Activated B cell treated with CpG ODN at 0.5 μM for 24 hours (primary cell): Measurements from ENCODE around the gene MACROD2. TPM values are rescaled to one million over a fixed set of nuclear protein-coding genes. Genes with fewer than 3 reads are reported as not detected.

ENCODE experiments used
- ATAC-seq: fragments of 200-7000 bp; cut with Tn5 transposase; one replicate; pipeline ENCODE4 v1.10.0; 2021; ENCODE audit warnings: low read depth, mild to moderate bottlenecking, moderate library complexity
- CTCF ChIA-PET: fragments of 350-600 bp; sonication (Branson Sonifier 250); formaldehyde crosslinking; loops from one replicate; lab custom pipeline; 2021; ENCODE audit warnings: antibody characterized with exemption; lab: Charles Lee
- POLR2A ChIA-PET: fragments of 350-600 bp; sonication (Branson Sonifier 250); formaldehyde crosslinking; loops from one replicate; lab custom pipeline; 2021; ENCODE audit warnings: antibody characterized with exemption; lab: Charles Lee
- DNase-seq: peaks from one replicate; pipeline ENCODE4 v3.0.0; 2022
- H3K27ac Mint-ChIP-seq: one replicate; pipeline ENCODE4 v1.8.0; 2020; ENCODE audit warnings: mixed read lengths
- H3K27me3 Mint-ChIP-seq: one replicate; pipeline ENCODE4 v1.8.0; 2021; ENCODE audit warnings: mixed read lengths
- H3K36me3 Mint-ChIP-seq: one replicate; pipeline ENCODE4 v1.8.0; 2021; ENCODE audit warnings: low read depth, mixed read lengths
- H3K4me1 Mint-ChIP-seq: one replicate; pipeline ENCODE4 v1.8.0; 2021; ENCODE audit warnings: mixed read lengths
- H3K4me3 Mint-ChIP-seq: one replicate; pipeline ENCODE4 v1.8.0; 2020; ENCODE audit warnings: mild to moderate bottlenecking, mixed read lengths
- H3K9me3 Mint-ChIP-seq: one replicate; pipeline ENCODE4 v1.8.0; 2020; ENCODE audit warnings: mixed read lengths
- intact Hi-C: fragments of 100-400 bp; cut with micrococcal nuclease; formaldehyde crosslinking; loops from one replicate; pipeline ENCODE4 v1.15.1; 2024
- total RNA-seq: library from RNA; stranded (reverse); gene quantifications from 2 replicates; pipeline ENCODE4 v1.2.3, GENCODE V29; 2022
- TF ChIP-seq, protein P1 (sequence below): fragments of 200-600 bp; IDR thresholded peaks from one replicate; pipeline ENCODE4 v1.8.0; 2022; ENCODE audit warnings: antibody characterized with exemption, mild to moderate bottlenecking

The MACROD2 gene
- total RNA-seq, 1 donor from 2014 or later = 55.1 TPM

DNA sequence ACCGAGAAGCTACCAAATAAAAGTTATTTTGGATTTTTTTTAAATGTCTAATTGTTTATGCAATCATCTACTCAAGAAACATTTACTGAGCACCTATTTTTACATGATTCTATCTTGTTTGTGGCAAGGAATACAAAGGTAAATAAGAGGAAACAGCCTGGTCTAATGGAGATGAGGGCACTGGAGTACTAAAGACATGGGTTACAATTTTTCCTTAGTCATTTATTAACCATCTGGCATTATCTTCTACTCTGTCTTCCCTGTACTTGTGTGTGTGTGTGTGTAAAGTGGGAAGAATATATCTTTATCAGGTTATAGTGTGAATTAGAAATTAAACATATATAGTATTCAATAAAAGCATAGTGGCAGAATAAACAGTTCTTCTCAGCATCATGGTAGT, 797.6 kb downstream of the MACROD2 start:
- intact Hi-C loops = no loop called here
- H3K27ac Mint-ChIP-seq = no peak overlapping the region
- no peak overlapping the region for H3K4me3 Mint-ChIP-seq
- no peak for DNase-seq
- no peaks in the 10 kb centered on the region for H3K36me3 Mint-ChIP-seq
- ATAC-seq = no peak
- CTCF ChIA-PET = no interaction called here
- TF ChIP-seq, protein P1, sequence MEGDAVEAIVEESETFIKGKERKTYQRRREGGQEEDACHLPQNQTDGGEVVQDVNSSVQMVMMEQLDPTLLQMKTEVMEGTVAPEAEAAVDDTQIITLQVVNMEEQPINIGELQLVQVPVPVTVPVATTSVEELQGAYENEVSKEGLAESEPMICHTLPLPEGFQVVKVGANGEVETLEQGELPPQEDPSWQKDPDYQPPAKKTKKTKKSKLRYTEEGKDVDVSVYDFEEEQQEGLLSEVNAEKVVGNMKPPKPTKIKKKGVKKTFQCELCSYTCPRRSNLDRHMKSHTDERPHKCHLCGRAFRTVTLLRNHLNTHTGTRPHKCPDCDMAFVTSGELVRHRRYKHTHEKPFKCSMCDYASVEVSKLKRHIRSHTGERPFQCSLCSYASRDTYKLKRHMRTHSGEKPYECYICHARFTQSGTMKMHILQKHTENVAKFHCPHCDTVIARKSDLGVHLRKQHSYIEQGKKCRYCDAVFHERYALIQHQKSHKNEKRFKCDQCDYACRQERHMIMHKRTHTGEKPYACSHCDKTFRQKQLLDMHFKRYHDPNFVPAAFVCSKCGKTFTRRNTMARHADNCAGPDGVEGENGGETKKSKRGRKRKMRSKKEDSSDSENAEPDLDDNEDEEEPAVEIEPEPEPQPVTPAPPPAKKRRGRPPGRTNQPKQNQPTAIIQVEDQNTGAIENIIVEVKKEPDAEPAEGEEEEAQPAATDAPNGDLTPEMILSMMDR = no peak
- peaks cover 2% of the 10 kb centered on the region for H3K27me3 Mint-ChIP-seq
- POLR2A ChIA-PET = no interaction called here
- H3K4me1 Mint-ChIP-seq = no peaks in the 10 kb centered on the region
- H3K9me3 Mint-ChIP-seq = no peaks in the 10 kb centered on the region

DNA sequence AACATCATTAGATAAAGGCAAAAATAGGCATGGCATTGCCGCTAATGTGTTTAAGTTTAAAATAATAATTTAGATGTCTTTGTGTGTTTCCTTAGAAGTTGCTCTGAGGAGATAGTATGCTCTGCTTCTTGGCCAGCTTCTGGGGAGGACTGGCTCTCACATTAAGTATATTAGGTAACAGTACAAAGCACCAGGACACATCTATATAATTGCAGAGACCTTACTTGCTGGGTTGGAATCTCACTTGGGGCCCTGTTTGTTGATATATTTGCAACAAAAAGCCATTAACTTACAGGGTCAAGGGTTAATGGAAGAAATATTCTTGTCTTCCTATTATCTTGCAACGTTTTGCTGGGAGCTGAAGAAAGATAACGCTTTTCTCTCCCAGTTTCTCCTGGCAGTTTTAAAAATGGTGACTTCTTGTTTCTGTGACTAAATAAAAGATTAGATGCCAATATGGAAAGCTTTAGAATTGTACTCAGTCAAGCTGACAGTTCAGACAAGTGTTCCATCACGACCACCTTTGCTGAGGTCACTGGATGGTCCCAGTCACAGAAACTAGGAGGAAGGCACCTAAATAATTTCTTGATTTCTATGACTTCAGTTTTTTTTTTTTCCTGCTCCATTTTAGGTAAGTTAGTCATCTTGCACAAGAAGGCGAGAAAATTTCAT, 804.4 kb downstream of the MACROD2 start:
- CTCF ChIA-PET = no interaction called here
- ATAC-seq (no peak), DNase-seq (no peak)
- Mint-ChIP-seq H3K9me3 (no peaks in the 10 kb centered on the region), H3K4me1 (no peaks in the 10 kb centered on the region), H3K27me3 (peaks cover 7% of the 10 kb centered on the region), H3K36me3 (no peaks in the 10 kb centered on the region), H3K27ac (no peak overlapping the region), H3K4me3 (no peak overlapping the region)
- intact Hi-C loops = no loop called here
- POLR2A ChIA-PET = no interaction called here
- TF ChIP-seq, protein P1 = no peak

DNA sequence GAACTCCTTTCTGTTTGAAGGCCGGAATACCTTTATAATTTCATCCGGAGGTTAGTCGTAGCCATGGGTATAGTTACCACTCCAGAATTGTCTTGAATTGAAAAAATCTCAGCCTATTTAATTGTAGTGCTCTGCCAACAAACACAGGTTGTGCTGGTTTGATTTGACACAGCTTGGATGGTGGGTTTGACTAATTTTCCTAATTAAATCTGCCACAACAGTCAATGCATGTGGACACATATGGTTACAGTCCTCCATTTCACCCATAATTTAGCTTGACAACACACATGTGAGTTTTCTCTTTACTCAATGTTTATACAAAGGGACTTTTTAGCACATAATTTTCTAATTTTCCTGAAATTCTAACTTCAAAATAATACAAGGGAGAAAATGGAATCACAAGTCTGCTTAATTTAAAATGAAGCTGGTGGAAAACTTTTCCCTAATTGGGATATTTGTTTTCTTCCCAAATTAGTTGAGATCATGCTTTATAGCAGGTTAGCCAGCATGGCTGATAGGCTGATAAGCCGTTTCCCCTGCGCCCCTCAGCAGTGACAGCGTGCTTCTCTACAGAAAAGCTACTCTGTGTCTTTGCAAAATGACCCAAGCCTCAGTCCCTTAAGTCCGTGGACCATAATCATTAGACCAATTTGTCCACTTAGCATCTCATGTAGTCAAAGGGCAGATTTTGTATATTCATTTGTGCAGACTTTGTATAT, 805.5 kb downstream of the MACROD2 start:
- H3K9me3 Mint-ChIP-seq = no peaks in the 10 kb centered on the region
- ATAC-seq = no peak
- H3K4me1 Mint-ChIP-seq = no peaks in the 10 kb centered on the region
- intact Hi-C loops = no loop called here
- TF ChIP-seq, protein P1 = no peak
- DNase-seq = no peak
- H3K36me3 Mint-ChIP-seq = no peaks in the 10 kb centered on the region
- peaks cover 6% of the 10 kb centered on the region for H3K27me3 Mint-ChIP-seq
- POLR2A ChIA-PET = interaction anchor here (0.5 kb wide), 1 partner anchor 59 kb away, joined by 3 read pairs; no protein-coding TSS in a partner anchor
- no peak overlapping the region for H3K27ac Mint-ChIP-seq
- CTCF ChIA-PET = no interaction called here
- H3K4me3 Mint-ChIP-seq = no peak overlapping the region

DNA sequence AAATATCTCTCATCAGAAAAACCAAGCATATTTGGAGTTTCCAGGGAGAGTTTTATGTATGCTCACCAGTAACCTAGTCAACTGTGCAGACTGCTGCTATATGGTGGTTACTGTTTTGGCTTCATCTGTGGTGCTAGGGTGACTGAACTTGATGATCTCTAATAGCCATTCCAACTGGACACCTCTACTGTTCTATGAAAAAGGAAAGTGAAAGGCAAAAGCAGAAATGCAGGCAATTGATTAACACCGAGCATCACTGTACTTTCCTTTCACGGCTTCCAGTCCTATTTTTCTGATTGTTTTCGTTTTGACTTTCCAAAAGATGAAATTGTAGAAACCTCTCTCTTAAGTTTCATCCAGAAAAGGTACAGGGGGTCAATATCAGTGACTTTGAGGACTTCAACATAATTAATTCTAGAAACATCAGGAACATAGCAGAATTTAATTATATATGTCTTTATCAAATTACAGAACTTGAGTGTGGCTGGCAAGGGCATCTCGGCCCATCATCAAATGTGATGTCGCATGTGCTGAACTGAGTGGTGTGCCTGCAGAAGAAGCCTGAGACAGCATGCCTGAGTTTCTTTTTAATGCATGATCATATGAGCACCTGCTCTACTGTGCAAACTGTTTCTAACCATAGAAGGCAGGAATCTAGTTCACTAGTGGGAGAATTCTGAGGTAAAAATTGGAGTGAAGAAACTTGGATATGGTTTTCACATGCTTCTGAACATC, 806.4 kb downstream of the MACROD2 start:
- TF ChIP-seq, protein P1 = no peak
- no peak overlapping the region for H3K27ac Mint-ChIP-seq
- ChIA-PET CTCF (no interaction called here), POLR2A (no interaction called here)
- intact Hi-C loops = no loop called here
- no peaks in the 10 kb centered on the region for H3K4me1 Mint-ChIP-seq
- no peak for ATAC-seq
- peaks cover 3% of the 10 kb centered on the region for H3K9me3 Mint-ChIP-seq
- H3K36me3 Mint-ChIP-seq = no peaks in the 10 kb centered on the region
- no peak overlapping the region for H3K4me3 Mint-ChIP-seq
- peaks cover 6% of the 10 kb centered on the region for H3K27me3 Mint-ChIP-seq
- no peak for DNase-seq

DNA sequence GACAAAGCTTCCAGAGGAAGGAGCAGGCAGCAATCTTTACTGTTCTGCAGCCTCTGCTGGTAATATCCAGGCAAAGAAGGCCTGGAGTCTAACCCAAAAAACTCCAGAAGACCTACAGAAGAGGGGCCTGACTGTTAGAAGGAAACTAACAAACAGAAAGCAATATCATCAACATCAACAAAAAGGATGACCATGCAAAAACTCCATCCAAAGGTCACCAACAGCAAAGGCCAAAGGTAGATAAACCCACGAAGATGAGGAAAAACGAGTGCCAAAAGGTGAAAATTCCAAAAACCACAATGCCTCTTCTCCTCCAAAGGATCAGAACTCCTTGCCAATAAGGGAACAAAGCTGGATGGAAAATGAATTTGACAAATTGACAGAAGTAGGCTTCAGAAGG, 811.9 kb downstream of the MACROD2 start:
- TF ChIP-seq, protein P1 = no peak
- DNase-seq = no peak
- Mint-ChIP-seq H3K9me3 (peaks cover 16% of the 10 kb centered on the region), H3K27me3 (peaks cover 8% of the 10 kb centered on the region), H3K4me3 (no peak overlapping the region), H3K4me1 (no peaks in the 10 kb centered on the region), H3K36me3 (no peaks in the 10 kb centered on the region), H3K27ac (no peak overlapping the region)
- POLR2A ChIA-PET = interaction anchor here (0.5 kb wide), 1 partner anchor 1264 kb away, joined by 7 read pairs; no protein-coding TSS in a partner anchor
- no peak for ATAC-seq
- intact Hi-C loops = no loop called here
- CTCF ChIA-PET = interaction anchor here (0.6 kb wide), 1 partner anchor 1725 kb away, joined by 3 read pairs; no protein-coding TSS in a partner anchor
